H1 (cell line): ENCODE results near the gene TBL2. TPM values are rescaled to one million over a fixed set of nuclear protein-coding genes. Genes with fewer than 3 reads are reported as not detected.

ENCODE experiments used
- CTCF ChIA-PET: fragments of 300-600 bp; sonication (Branson Sonifier 250); formaldehyde crosslinking; loops from one replicate; lab custom pipeline; 2021; ENCODE audit not compliant: partially characterized antibody; lab: Charles Lee
- POLR2A ChIA-PET: fragments of 300-600 bp; sonication (Branson Sonifier 250); formaldehyde crosslinking; loops from one replicate; lab custom pipeline; 2021; ENCODE audit warnings: inconsistent platforms; ENCODE audit not compliant: partially characterized antibody; lab: Charles Lee
- DNase-seq, 2 experiments: peaks; one replicate each; pipeline versions ENCODE4 v3.0.0 to v3.0.0-alpha.2; 2010 to 2022; ENCODE audit warnings: low spot score in 2 of 2, low read depth in 1 of 2, mixed read lengths in 1 of 2
- FAIRE-seq: peaks from 2 replicates; lab custom pipeline; 2011; peaks lifted over from hg19 to GRCh38; lab: Jason Lieb, UNC
- H2AFZ ChIP-seq: 2 replicates; pipeline ENCODE4 v1.8.1; 2012; ENCODE audit warnings: low read length, inconsistent platforms
- H2AK5ac ChIP-seq: 2 replicates; pipeline ENCODE4 v1.6.1; 2013; ENCODE audit warnings: low read depth, low read length
- H2BK120ac ChIP-seq: replicated peaks from 2 replicates; pipeline ENCODE3; 2013; ENCODE audit warnings: low read depth, low read length, inconsistent platforms
- H2BK12ac ChIP-seq: 2 replicates; pipeline ENCODE4 v1.6.1; 2013; ENCODE audit warnings: low read depth, low read length
- H2BK15ac ChIP-seq: 2 replicates; pipeline ENCODE4 v1.6.1; 2013; ENCODE audit warnings: low read length
- H2BK20ac ChIP-seq: 2 replicates; pipeline ENCODE4 v1.6.1; 2013; ENCODE audit warnings: low read length
- H2BK5ac ChIP-seq: 2 replicates; pipeline ENCODE4 v1.6.1; 2013; ENCODE audit warnings: low read depth, low read length
- H3K14ac ChIP-seq: 2 replicates; pipeline ENCODE4 v1.6.1; 2013; ENCODE audit warnings: inconsistent platforms; ENCODE audit not compliant: insufficient read length
- H3K18ac ChIP-seq: 2 replicates; pipeline ENCODE4 v1.6.1; 2013; ENCODE audit warnings: low read length; ENCODE audit errors: extremely low read depth
- H3K23ac ChIP-seq: 2 replicates; pipeline ENCODE4 v1.6.1; 2013; ENCODE audit warnings: inconsistent platforms; ENCODE audit not compliant: insufficient read length
- H3K23me2 ChIP-seq: 2 replicates; pipeline ENCODE4 v1.6.1; 2013; ENCODE audit warnings: low read depth, low read length
- H3K27ac ChIP-seq: 2 replicates; pipeline ENCODE4 v1.6.1; 2011; ENCODE audit warnings: low read depth, low read length, inconsistent platforms
- H3K27me3 ChIP-seq, 4 experiments: replicated peaks in 1 of 4; 1 replicate in 1 of 4; 2 replicates in 3 of 4; pipeline versions ENCODE4 v1.6.1 to v1.8.1; 2011 to 2013; ENCODE audit warnings: low read length in 3 of 4, mild to moderate bottlenecking in 3 of 4, inconsistent platforms in 2 of 4, mixed read lengths in 2 of 4, moderate library complexity in 1 of 4; ENCODE audit not compliant: control insufficient read depth in 3 of 4, insufficient read depth in 3 of 4; ENCODE audit errors: extremely low read depth in 1 of 4
- H3K36me3 ChIP-seq, 4 experiments: 2 replicates each; pipeline versions ENCODE4 v1.6.1 to v1.8.1; 2011 to 2013; ENCODE audit warnings: mild to moderate bottlenecking in 4 of 4, low read length in 3 of 4, moderate library complexity in 2 of 4, control low read depth in 1 of 4, inconsistent platforms in 1 of 4; ENCODE audit not compliant: insufficient read depth in 4 of 4, control insufficient read depth in 2 of 4
- H3K4ac ChIP-seq: replicated peaks from 2 replicates; pipeline ENCODE3; 2013; ENCODE audit warnings: low read length, low read depth, mixed read lengths, inconsistent platforms; ENCODE audit not compliant: insufficient read length
- H3K4me1 ChIP-seq, 4 experiments: replicated peaks in 1 of 4; 1 replicate in 1 of 4; 2 replicates in 3 of 4; pipeline versions ENCODE4 v1.6.1 to v1.8.1; 2011 to 2013; ENCODE audit warnings: low read length in 3 of 4, inconsistent platforms in 2 of 4, mixed read lengths in 1 of 4; ENCODE audit not compliant: insufficient read depth in 4 of 4, control insufficient read depth in 3 of 4
- H3K4me2 ChIP-seq, 2 experiments: 2 replicates each; pipeline versions ENCODE4 v1.6.1 to v1.8.1; 2011 to 2013; ENCODE audit warnings: low read depth in 2 of 2, low read length in 2 of 2, control low read depth in 1 of 2, inconsistent platforms in 1 of 2, mild to moderate bottlenecking in 1 of 2; ENCODE audit not compliant: insufficient read depth in 1 of 2
- H3K4me3 ChIP-seq, 4 experiments: fragments of 200-600, 300-600 bp in 1 of 4; sonication (generic), shearing (Covaris generic), sonication (Bioruptor Twin) in 1 of 4; 2 replicates each; pipeline versions ENCODE4 v1.5.1 to v1.8.1; 2011 to 2016; ENCODE audit warnings: low read length in 4 of 4, low read depth in 3 of 4, control low read depth in 2 of 4, inconsistent platforms in 2 of 4, mild to moderate bottlenecking in 2 of 4, mixed read lengths in 1 of 4, moderate library complexity in 1 of 4; ENCODE audit not compliant: insufficient read depth in 2 of 4; ENCODE audit errors: extremely low read depth in 1 of 4
- H3K56ac ChIP-seq: replicated peaks from 2 replicates; pipeline ENCODE3; 2013; ENCODE audit warnings: low read depth, mild to moderate bottlenecking, mixed read lengths, low read length, inconsistent platforms; ENCODE audit not compliant: insufficient read length
- H3K79me1 ChIP-seq: 2 replicates; pipeline ENCODE4 v1.6.1; 2013; ENCODE audit warnings: low read depth, low read length, control low read depth
- H3K79me2 ChIP-seq, 2 experiments: 2 replicates each; pipeline versions ENCODE4 v1.6.1 to v1.8.1; 2012 to 2013; ENCODE audit warnings: low read length in 2 of 2, mild to moderate bottlenecking in 2 of 2, inconsistent platforms in 1 of 2; ENCODE audit not compliant: insufficient read depth in 2 of 2, control insufficient read depth in 1 of 2
- H3K9ac ChIP-seq, 4 experiments: replicated peaks in 1 of 4; 1 replicate in 1 of 4; 2 replicates in 3 of 4; pipeline versions ENCODE4 v1.6.1 to v1.8.1; 2011 to 2013; ENCODE audit warnings: low read depth in 3 of 4, low read length in 3 of 4, control low read depth in 2 of 4, mild to moderate bottlenecking in 2 of 4, moderate library complexity in 2 of 4, inconsistent platforms in 1 of 4; ENCODE audit errors: extremely low read depth in 1 of 4
- H3K9me3 ChIP-seq, 2 experiments: 2 replicates each; pipeline versions ENCODE4 v1.6.1 to v1.8.1; 2012 to 2013; ENCODE audit warnings: mild to moderate bottlenecking in 2 of 2, moderate library complexity in 2 of 2, control low read depth in 1 of 2, inconsistent platforms in 1 of 2, low read depth in 1 of 2, low read length in 1 of 2, mixed read lengths in 1 of 2; ENCODE audit not compliant: insufficient read depth in 2 of 2
- H4K20me1 ChIP-seq, 2 experiments: replicated peaks in 1 of 2; 2 replicates each; pipeline versions ENCODE3 to v1.8.1; 2011 to 2013; ENCODE audit warnings: inconsistent platforms in 2 of 2, low read length in 2 of 2, mild to moderate bottlenecking in 1 of 2; ENCODE audit not compliant: insufficient read depth in 2 of 2, control insufficient read depth in 1 of 2
- H4K5ac ChIP-seq: 2 replicates; pipeline ENCODE4 v1.6.1; 2013; ENCODE audit warnings: low read length, low read depth, mixed read lengths, inconsistent platforms; ENCODE audit not compliant: insufficient read length
- H4K8ac ChIP-seq: 2 replicates; pipeline ENCODE4 v1.8.0; 2013; ENCODE audit warnings: mild to moderate bottlenecking, moderate library complexity, low read length, inconsistent platforms; ENCODE audit not compliant: insufficient read depth; ENCODE audit errors: extremely low read depth
- H4K91ac ChIP-seq: replicated peaks from 2 replicates; pipeline ENCODE3; 2013; ENCODE audit warnings: low read length, mixed read lengths, inconsistent platforms; ENCODE audit not compliant: insufficient read length
- ATF2 ChIP-seq: IDR thresholded peaks from 2 replicates; pipeline ENCODE4 v1.6.1; 2012; ENCODE audit warnings: low read length, inconsistent platforms
- BACH1 ChIP-seq: IDR thresholded peaks from 2 replicates; pipeline ENCODE4 v1.6.1; 2012; ENCODE audit warnings: low read length, improper control_type of control experiment
- GTF2F1 ChIP-seq: IDR thresholded peaks from 2 replicates; pipeline ENCODE4 v1.6.1; 2012; ENCODE audit warnings: low read depth, low read length, improper control_type of control experiment, borderline replicate concordance
- KDM5A ChIP-seq: fragments of 200-600 bp; IDR thresholded peaks from 2 replicates; pipeline ENCODE4 v1.7.1; 2012; ENCODE audit warnings: mild to moderate bottlenecking, low read length, inconsistent platforms, mixed read lengths
- RAD21 ChIP-seq, 2 experiments: IDR thresholded peaks in 1 of 2; conservative IDR thresholded peaks in 1 of 2; 2 replicates each; pipeline ENCODE4 v1.6.1; 2011; ENCODE audit warnings: low read depth in 2 of 2, low read length in 2 of 2, improper control_type of control experiment in 1 of 2, inconsistent platforms in 1 of 2, mild to moderate bottlenecking in 1 of 2, moderate library complexity in 1 of 2
- SIX5 ChIP-seq: IDR thresholded peaks from 2 replicates; pipeline ENCODE4 v1.6.1; 2011; ENCODE audit warnings: mild to moderate bottlenecking, low read depth, low read length
- SP2 ChIP-seq: IDR thresholded peaks from 2 replicates; pipeline ENCODE4 v1.6.1; 2012; ENCODE audit warnings: mild to moderate bottlenecking, low read length, inconsistent platforms
- SRF ChIP-seq: IDR thresholded peaks from 2 replicates; pipeline ENCODE4 v1.6.1; 2011; ENCODE audit warnings: mild to moderate bottlenecking, low read depth, low read length, moderate library complexity
- YY1 ChIP-seq: IDR thresholded peaks from 2 replicates; pipeline ENCODE4 v1.6.1; 2011; ENCODE audit warnings: low read depth, mild to moderate bottlenecking, low read length
- ZNF274 ChIP-seq: IDR thresholded peaks from 2 replicates; pipeline ENCODE4 v1.7.0; 2012; ENCODE audit warnings: low read length, borderline replicate concordance; ENCODE audit errors: extremely low read depth
- WGBS, 2 experiments: shearing (Covaris generic) in 1 of 2; methylation state at CpG; one replicate each; pipeline versions ENCODE4 v1.1.6 to v1.1.7; 2013 to 2015; ENCODE audit warnings: low lambda C conversion rate in 2 of 2, mixed read lengths in 2 of 2, inconsistent platforms in 1 of 2, low coverage in 1 of 2, missing lambda C conversion rate in 1 of 2; ENCODE audit not compliant: insufficient replicate concordance in 2 of 2, insufficient coverage in 1 of 2, insufficient read length in 1 of 2; ENCODE audit errors: extremely low coverage in 1 of 2, missing lambda C conversion rate in 1 of 2; 5-methylcytosine and 5-hydroxymethylcytosine counted together
- polyA plus RNA-seq, 7 experiments: library from polyadenylated mRNA; depleted of rRNA in 3 of 7; stranded (reverse) in 5 of 7; unstranded in 2 of 7; fragments of >200 nt in 5 of 7; fragments of 200-250 nt in 2 of 7; gene quantifications; 1 replicate in 5 of 7; 2 replicates in 1 of 7; 4 replicates in 1 of 7; pipeline versions ENCODE4 v1.2.1 to v1.2.3, GENCODE V29; 2011 to 2013; ENCODE audit warnings: missing spikeins in 2 of 7, mixed read lengths in 2 of 7
- total RNA-seq: library from RNA; stranded (reverse); fragmentation: NEBNext Ultra II Directional; extraction: Animal tissue kit (Norgen Biotek cat#: 25700); gene quantifications from 2 replicates; pipeline ENCODE4 v1.2.1, GENCODE V29; 2021

TBL2 gene
- total and polyA plus RNA-seq, 2 of the 8 experiments (the other 6 are each of a cell fraction or from before 2014, with no cell fraction given) = 25.8 to 29.7 TPM

GRCh38 chr7:73613954-73614735, 35.8 kb upstream of the TBL2 start:
- H3K4me3 ChIP-seq = no peak overlapping the region
- POLR2A ChIA-PET = interaction anchor here (1.2 kb wide), 1 partner anchor 87 kb away, joined by 3 read pairs; no protein-coding TSS in a partner anchor
- peaks cover 0 to 3% (median 0%) of the 10 kb centered on the region in 4 experiments; a peak in 1 of 7 replicates for H3K4me1 ChIP-seq
- CTCF ChIA-PET = interaction anchor here (0.6 to 17.4 kb wide), 15 partner anchors 7 to 445 kb away, joined by 3 to 136 read pairs (median 4); partner anchors contain the start of gene VPS37D
- no peaks in the 10 kb centered on the region for H3K36me3 ChIP-seq
- FAIRE-seq = no peak
- WGBS, 2 experiments = 91% methylated on average over 14 of the region's 14 CpGs; no CpG with 5 or more reads in 1 of the 2 experiments
- H2AK5ac ChIP-seq = no peak overlapping the region
- H3K79me1 ChIP-seq = no peaks in the 10 kb centered on the region
- DNase-seq = no peak
- H3K27me3 ChIP-seq = no peaks in the 10 kb centered on the region; a peak in 1 of 7 replicates
- H3K4me2 ChIP-seq = no peak overlapping the region
- H2BK12ac ChIP-seq = no peak overlapping the region
- H2AFZ ChIP-seq = no peak overlapping the region
- H4K5ac ChIP-seq = no peak overlapping the region
- H3K18ac ChIP-seq = no peak overlapping the region
- no peak overlapping the region for H3K23ac ChIP-seq
- no peak overlapping the region for H4K91ac ChIP-seq
- no peaks in the 10 kb centered on the region for H3K79me2 ChIP-seq
- H3K27ac ChIP-seq = no peak overlapping the region
- H3K9ac ChIP-seq = no peak overlapping the region
- no peak overlapping the region for H3K4ac ChIP-seq
- no peak overlapping the region for H3K14ac ChIP-seq
- H3K9me3 ChIP-seq = no peaks in the 10 kb centered on the region
- H3K56ac ChIP-seq = no peak overlapping the region
- no peak overlapping the region for H2BK15ac ChIP-seq
- H4K20me1 ChIP-seq = peaks cover 0 to 6% of the 10 kb centered on the region in 2 experiments
- peak overlapping the region; percentile 64 for H2BK120ac ChIP-seq
- no peak overlapping the region for H4K8ac ChIP-seq
- H3K23me2 ChIP-seq = no peaks in the 10 kb centered on the region
- no peak overlapping the region for H2BK20ac ChIP-seq
- no peak overlapping the region for H2BK5ac ChIP-seq
- no peak for TF ChIP-seq RAD21 (IDR thresholded peaks at IDR 0.05 in 1 of 2, conservative IDR thresholded peaks at IDR 0.05 in 1 of 2; ENCODE audit: low read depth in 2 of 2, low read length in 2 of 2)
- TF ChIP-seq SRF = no peak
- TF ChIP-seq ZNF274 = no peak
- no peak for TF ChIP-seq BACH1
- TF ChIP-seq YY1 = no peak
- TF ChIP-seq ATF2 = no peak
- TF ChIP-seq KDM5A = no peak
- TF ChIP-seq SP2 = no peak
- no peak for TF ChIP-seq GTF2F1
- no peak for TF ChIP-seq SIX5
